GM23248 (cell line): ENCODE results near the gene TMEM151A. TPM values are rescaled to one million over a fixed set of nuclear protein-coding genes. Genes with fewer than 3 reads are reported as not detected.

Experiments
- DNase-seq: peaks from one replicate; pipeline ENCODE4 v3.0.0-alpha.2; 2015
- H2AFZ ChIP-seq: fragments of 200-600 bp; sonication (generic); 2 replicates; pipeline ENCODE4 v1.6.1; 2016; ENCODE audit warnings: antibody characterized with exemption
- H3F3A ChIP-seq: fragments of 200-600 bp; sonication (generic); 2 replicates; pipeline ENCODE4 v1.6.1; 2016; ENCODE audit warnings: mild to moderate bottlenecking, antibody characterized with exemption, mixed run types; ENCODE audit not compliant: insufficient read depth
- H3K27ac ChIP-seq: fragments of 200-600 bp; sonication (generic); 2 replicates; pipeline ENCODE4 v1.5.1; 2016; ENCODE audit warnings: mild to moderate bottlenecking
- H3K27me3 ChIP-seq: fragments of 200-600 bp; sonication (generic); replicated peaks from 2 replicates; pipeline ENCODE4 v1.6.1; 2016; ENCODE audit warnings: mild to moderate bottlenecking; ENCODE audit not compliant: insufficient read depth
- H3K36me3 ChIP-seq: fragments of 200-600 bp; sonication (generic); 2 replicates; pipeline ENCODE4 v1.6.1; 2016; ENCODE audit warnings: low read depth, mild to moderate bottlenecking
- H3K4me1 ChIP-seq: fragments of 200-600 bp; sonication (generic); 2 replicates; pipeline ENCODE4 v1.6.1; 2016; ENCODE audit warnings: mild to moderate bottlenecking; ENCODE audit not compliant: insufficient read depth
- H3K4me2 ChIP-seq: fragments of 200-600 bp; sonication (generic); one replicate; pipeline ENCODE4 v1.6.1; 2016; ENCODE audit warnings: mild to moderate bottlenecking; ENCODE audit not compliant: unreplicated experiment
- H3K4me3 ChIP-seq: fragments of 200-600 bp; sonication (generic); 2 replicates; pipeline ENCODE4 v1.5.1; 2016; ENCODE audit warnings: mild to moderate bottlenecking
- H3K79me2 ChIP-seq: fragments of 200-600 bp; sonication (generic); 2 replicates; pipeline ENCODE4 v1.6.1; 2016; ENCODE audit warnings: mild to moderate bottlenecking; ENCODE audit not compliant: insufficient read depth
- H3K9ac ChIP-seq: fragments of 200-600 bp; sonication (generic); 2 replicates; pipeline ENCODE4 v1.6.1; 2016; ENCODE audit warnings: mild to moderate bottlenecking
- H3K9me2 ChIP-seq: fragments of 200-600 bp; sonication (generic); 2 replicates; pipeline ENCODE4 v1.6.1; 2016; ENCODE audit warnings: mixed run types, mild to moderate bottlenecking, moderate library complexity; ENCODE audit not compliant: insufficient read depth
- H3K9me3 ChIP-seq: fragments of 200-600 bp; sonication (generic); one replicate; pipeline ENCODE4 v1.6.1; 2017; ENCODE audit warnings: low read depth
- H4K20me1 ChIP-seq: fragments of 200-600 bp; sonication (generic); 2 replicates; pipeline ENCODE4 v1.6.0; 2016; ENCODE audit not compliant: insufficient read depth
- EZH2 ChIP-seq: fragments of 200-600 bp; sonication (generic); IDR thresholded peaks from 2 replicates; pipeline ENCODE4 v1.6.1; 2018; ENCODE audit warnings: antibody characterized with exemption, mild to moderate bottlenecking; ENCODE audit not compliant: insufficient read depth, poor library complexity, severe bottlenecking
- EZH2phosphoT487 ChIP-seq: fragments of 200-600 bp; sonication (generic); IDR thresholded peaks from 2 replicates; pipeline ENCODE4 v1.6.1; 2018; ENCODE audit warnings: antibody characterized with exemption, moderate library complexity, mild to moderate bottlenecking, low read depth; ENCODE audit not compliant: insufficient read depth
- WGBS, 2 experiments: methylation state at CpG; one replicate each; pipeline ENCODE4 v1.1.6; 2015 to 2017; ENCODE audit warnings: low lambda C conversion rate in 2 of 2, low coverage in 1 of 2; ENCODE audit errors: missing lambda C conversion rate in 2 of 2; 5-methylcytosine and 5-hydroxymethylcytosine counted together
- in situ Hi-C: fragments of 300-500 bp; cut with MboI; formaldehyde crosslinking; loops from 2 replicates; pipeline ENCODE4 v1.15.0; 2020
- polyA plus RNA-seq: library from polyadenylated mRNA; unstranded; fragments of >200 nt; fragmentation: Nextera tagmentation; extraction: Ambion mirVana; gene quantifications from 2 replicates; pipeline ENCODE4 v1.2.1, GENCODE V29; 2016
- total RNA-seq: library from RNA; depleted of rRNA; stranded (reverse); fragments of >200 nt; shearing (Covaris generic); gene quantifications from 2 replicates; pipeline ENCODE4 v1.2.3, GENCODE V29; 2014

The TMEM151A gene
- total and polyA plus RNA-seq, 2 experiments from 2014 or later, result 0.19 to 0.54 TPM

GRCh38 chr11:66332371-66333219 lies 40.9 kb downstream of the TMEM151A start:
- H3K9me2 ChIP-seq, result no peaks in the 10 kb centered on the region
- H3K9ac ChIP-seq, result no peak overlapping the region
- WGBS, 2 experiments, result 75 to 76% methylated on average over 18 of the region's 18 CpGs
- peaks cover 41% of the 10 kb centered on the region for H3F3A ChIP-seq
- peaks cover 39% of the 10 kb centered on the region for H3K79me2 ChIP-seq
- H3K27ac ChIP-seq, result no peak overlapping the region
- H3K27me3 ChIP-seq, result no peaks in the 10 kb centered on the region
- H3K9me3 ChIP-seq, result no peaks in the 10 kb centered on the region
- no peaks in the 10 kb centered on the region for H4K20me1 ChIP-seq
- no peak for TF ChIP-seq EZH2phosphoT487
- no peak for TF ChIP-seq EZH2
- peaks cover 26% of the 10 kb centered on the region for H3K4me1 ChIP-seq
- no peak overlapping the region for H3K4me3 ChIP-seq
- no peak overlapping the region for H2AFZ ChIP-seq
- H3K36me3 ChIP-seq, result no peaks in the 10 kb centered on the region; the same call in 1 of the 2 replicates
- in situ Hi-C loops, result no loop called here
- no peak overlapping the region for H3K4me2 ChIP-seq
- no peak for DNase-seq

- peaks cover 19% of the 10 kb centered on the region for H3K4me1 ChIP-seq
- H4K20me1 ChIP-seq, result no peaks in the 10 kb centered on the region
- no peaks in the 10 kb centered on the region for H3K9me3 ChIP-seq
- peaks cover 39% of the 10 kb centered on the region for H3K79me2 ChIP-seq
- WGBS, 2 experiments, result 89 to 94% methylated on average over 19 of the region's 19 CpGs
- no peaks in the 10 kb centered on the region for H3K9me2 ChIP-seq
- no peak for DNase-seq
- no peak overlapping the region for H3K9ac ChIP-seq
- no peak overlapping the region for H2AFZ ChIP-seq
- in situ Hi-C loops, result no loop called here
- H3K4me2 ChIP-seq, result no peak overlapping the region
- no peaks in the 10 kb centered on the region; the same call in 1 of the 2 replicates for H3K36me3 ChIP-seq
- H3F3A ChIP-seq, result peaks cover 41% of the 10 kb centered on the region
- TF ChIP-seq EZH2 (no peak), EZH2phosphoT487 (no peak)
- H3K27me3 ChIP-seq, result no peaks in the 10 kb centered on the region
- no peak overlapping the region for H3K27ac ChIP-seq
- H3K4me3 ChIP-seq, result no peak overlapping the region
These were observed 41.7 kb downstream of the TMEM151A start for GRCh38 chr11:66333220-66333877.

GRCh38 chr11:66333896-66334604 lies 42.4 kb downstream of the TMEM151A start:
- in situ Hi-C loops, result no loop called here
- Histone ChIP-seq H3K27ac (no peak overlapping the region), H3K9me2 (no peaks in the 10 kb centered on the region), H3K27me3 (no peaks in the 10 kb centered on the region), H3K4me1 (peaks cover 12% of the 10 kb centered on the region), H3K79me2 (peaks cover 39% of the 10 kb centered on the region), H2AFZ (no peak overlapping the region), H3K36me3 (no peaks in the 10 kb centered on the region; the same call in 1 of the 2 replicates), H3K9me3 (no peaks in the 10 kb centered on the region), H3K4me2 (no peak overlapping the region), H4K20me1 (no peaks in the 10 kb centered on the region), H3K4me3 (no peak overlapping the region), H3K9ac (peak overlapping the region; percentile 99), H3F3A (peaks cover 34% of the 10 kb centered on the region)
- 89 to 90% methylated on average over 26 to 29 of the region's 29 CpGs for WGBS, 2 experiments
- DNase-seq, result no peak
- TF ChIP-seq EZH2phosphoT487, result no peak
- TF ChIP-seq EZH2, result no peak

GRCh38 chr11:66334605-66335442 lies 43.1 kb downstream of the TMEM151A start:
- in situ Hi-C loops, result no loop called here
- peak overlapping the region; percentile 99 for H3K27ac ChIP-seq

More at GRCh38 chr11:66334605-66335442, 43.1 kb downstream of the TMEM151A start:
- no peak overlapping the region for H2AFZ ChIP-seq
- no peaks in the 10 kb centered on the region for H4K20me1 ChIP-seq
- H3K9me2 ChIP-seq, result no peaks in the 10 kb centered on the region
- WGBS, 2 experiments, result 50 to 61% methylated on average over 32 of the region's 42 CpGs
- no peaks in the 10 kb centered on the region for H3K27me3 ChIP-seq
- peak overlapping the region; percentile 99 for H3K9ac ChIP-seq
- no peak for DNase-seq
- H3K4me2 ChIP-seq, result peak overlapping the region; percentile 92
- no peaks in the 10 kb centered on the region; the same call in 1 of the 2 replicates for H3K36me3 ChIP-seq
- peak overlapping the region; percentile 91 for H3K4me3 ChIP-seq
- H3F3A ChIP-seq, result peaks cover 27% of the 10 kb centered on the region
- peaks cover 39% of the 10 kb centered on the region for H3K79me2 ChIP-seq
- peaks cover 10% of the 10 kb centered on the region for H3K4me1 ChIP-seq
- TF ChIP-seq EZH2phosphoT487 (no peak), EZH2 (no peak)
- H3K9me3 ChIP-seq, result no peaks in the 10 kb centered on the region
